ENCODE measurements around the gene HOXA11. TPM values are rescaled to one million over a fixed set of nuclear protein-coding genes. Genes with fewer than 3 reads are reported as not detected.

HOXA11 gene
- total RNA-seq, 1 experiment from 2014 or later, result 26.6 TPM

- ChIA-PET CTCF (no interaction called here), POLR2A (ENCODE audit: unreplicated experiment) (interaction anchor here (0.6 kb wide), 2 partner anchors 17 to 21 kb away, joined by 3 to 6 read pairs; no protein-coding TSS in a partner anchor)
- no peaks in the 10 kb centered on the region for H3K9me3 ChIP-seq (ENCODE audit: low read length)
- H3K4me1 ChIP-seq (ENCODE audit: insufficient read depth, low read length), result peaks cover 48% of the 10 kb centered on the region
- no peak overlapping the region for H3K4me3 ChIP-seq (ENCODE audit: low read length)
- no peak overlapping the region for H3K4me2 ChIP-seq (ENCODE audit: low read length)
- no peak overlapping the region for H3K27ac ChIP-seq (ENCODE audit: low read length)
- H3F3A ChIP-seq (ENCODE audit: low read length, unreplicated experiment), result no peaks in the 10 kb centered on the region
- H4K20me1 ChIP-seq (ENCODE audit: low read length), result no peaks in the 10 kb centered on the region
- TF ChIP-seq EZH2phosphoT487 (IDR thresholded peaks at IDR 0.05; ENCODE audit: borderline replicate concordance, low read length) (no peak), CTCF (conservative IDR thresholded peaks at IDR 0.05; ENCODE audit: low read depth, low read length) (no peak), EZH2 (IDR thresholded peaks at IDR 0.05; ENCODE audit: low read length, unreplicated experiment) (no peak)
- DNase-seq (no peak), ATAC-seq (no peak)
- H2AFZ ChIP-seq (ENCODE audit: low read length), result no peak overlapping the region
- no TSS peak for BruUV-seq (replicated peaks)
- peaks cover 40% of the 10 kb centered on the region for H3K79me2 ChIP-seq (ENCODE audit: low read length)
- H3K9me2 ChIP-seq (replicated peaks; ENCODE audit: low read length), result no peaks in the 10 kb centered on the region
- H3K36me3 ChIP-seq (ENCODE audit: low read depth, low read length), result no peaks in the 10 kb centered on the region
- H3K9ac ChIP-seq (ENCODE audit: low read length), result no peak overlapping the region
- intact Hi-C loops (cut with micrococcal nuclease), result no loop called here
- H3K27me3 ChIP-seq (ENCODE audit: low read length), result no peaks in the 10 kb centered on the region
Measured at GRCh38 chr7:27132214-27132613, 52.8 kb downstream of the HOXA11 start.

DNA sequence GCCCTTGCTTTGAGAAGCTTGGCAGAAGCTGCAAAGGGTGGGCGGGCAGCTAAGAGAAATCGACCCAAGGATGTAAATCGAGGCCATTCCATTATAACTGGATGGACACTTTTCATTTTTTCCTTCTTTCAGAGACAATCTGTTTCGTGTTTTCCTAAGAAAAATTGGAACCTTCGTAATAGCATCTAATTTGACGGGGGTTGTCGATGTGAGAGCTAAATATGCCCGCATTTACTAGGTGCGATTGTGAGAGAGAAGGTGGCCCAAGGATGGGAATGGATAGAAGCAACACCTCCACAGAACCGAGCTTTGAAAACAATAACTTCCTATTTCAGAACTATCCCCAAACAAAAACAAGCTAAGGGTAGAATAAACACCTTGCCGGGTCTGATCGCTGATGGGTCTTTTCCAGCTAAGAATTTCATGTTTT lies 53.6 kb downstream of the HOXA11 start:
- peak overlapping the region; percentile 56 for H3K27ac ChIP-seq (ENCODE audit: low read length)
- no peaks in the 10 kb centered on the region for H3K9me2 ChIP-seq (replicated peaks; ENCODE audit: low read length)
- CTCF ChIA-PET, result interaction anchor here (0.7 to 1.0 kb wide), 2 partner anchors 17 to 445 kb away, joined by 3 to 7 read pairs; no protein-coding TSS in a partner anchor
- no peaks in the 10 kb centered on the region for H4K20me1 ChIP-seq (ENCODE audit: low read length)
- POLR2A ChIA-PET (ENCODE audit: unreplicated experiment), result interaction anchor here (0.5 to 0.6 kb wide), 3 partner anchors 9 to 234 kb away, joined by 3 read pairs; no protein-coding TSS in a partner anchor
- DNase-seq (no peak), ATAC-seq (no peak)
- H3K79me2 ChIP-seq (ENCODE audit: low read length), result peaks cover 40% of the 10 kb centered on the region
- no peak for TF ChIP-seq EZH2 (IDR thresholded peaks at IDR 0.05; ENCODE audit: low read length, unreplicated experiment)
- TF ChIP-seq CTCF (conservative IDR thresholded peaks at IDR 0.05; ENCODE audit: low read depth, low read length), result no peak
- no peak for TF ChIP-seq EZH2phosphoT487 (IDR thresholded peaks at IDR 0.05; ENCODE audit: borderline replicate concordance, low read length)
- BruUV-seq (replicated peaks), result no TSS peak
- intact Hi-C loops (cut with micrococcal nuclease), result no loop called here
- no peaks in the 10 kb centered on the region for H3K27me3 ChIP-seq (ENCODE audit: low read length)
- peak overlapping the region; percentile 81 for H2AFZ ChIP-seq (ENCODE audit: low read length)
- H3K9me3 ChIP-seq (ENCODE audit: low read length), result no peaks in the 10 kb centered on the region
- peaks cover 48% of the 10 kb centered on the region for H3K4me1 ChIP-seq (ENCODE audit: insufficient read depth, low read length)
- H3K4me2 ChIP-seq (ENCODE audit: low read length), result peak overlapping the region; percentile 85
- no peaks in the 10 kb centered on the region for H3K36me3 ChIP-seq (ENCODE audit: low read depth, low read length)
- no peaks in the 10 kb centered on the region for H3F3A ChIP-seq (ENCODE audit: low read length, unreplicated experiment)
- H3K4me3 ChIP-seq (ENCODE audit: low read length), result peak overlapping the region; percentile 77
- peak overlapping the region; percentile 80 for H3K9ac ChIP-seq (ENCODE audit: low read length)

Small RNA genes lying within 50 kb of the gene (microRNA-seq; reads per million reads assigned to microRNA genes)
- 8,614 reads per million, percentile 95 among the genes with 10 or more reads in this experiment for gene MIR196B (ENCODE audit: unreplicated experiment)

Other genes with a start within 250 kb of the HOXA11 start
- gene HOXA1, start 89.2 kb downstream of the HOXA11 start, total RNA-seq (2014; rRNA removed), result 1.4 and 2.0 TPM in 2 replicates
- 0.07 and 1.8 TPM in 2 replicates for gene HOXA2, start 82.5 kb downstream of the HOXA11 start, total RNA-seq (2014; rRNA removed)
- gene HOXA4, start 54.5 kb downstream of the HOXA11 start, total RNA-seq (2014; rRNA removed), result 2.3 and 5.1 TPM in 2 replicates
- 7.0 and 7.5 TPM in 2 replicates for gene HOXA5, start 41.6 kb downstream of the HOXA11 start, total RNA-seq (2014; rRNA removed)
- 6.9 and 8.3 TPM in 2 replicates for gene HOXA6, start 37.5 kb downstream of the HOXA11 start, total RNA-seq (2014; rRNA removed)
- 4.5 and 13.8 TPM in 2 replicates for gene HOXA3, start 32.6 kb downstream of the HOXA11 start, total RNA-seq (2014; rRNA removed)
- gene HOXA7, start 28.6 kb downstream of the HOXA11 start, total RNA-seq (2014; rRNA removed), result 2.6 and 2.8 TPM in 2 replicates
- 69.0 and 85.3 TPM in 2 replicates for gene HOXA9, start 19.7 kb downstream of the HOXA11 start, total RNA-seq (2014; rRNA removed)
- 36.0 and 46.1 TPM in 2 replicates for gene HOXA10, start 10.9 kb downstream of the HOXA11 start, total RNA-seq (2014; rRNA removed)
- 12.1 and 14.9 TPM in 2 replicates for gene HOXA13, start 14.9 kb upstream of the HOXA11 start, total RNA-seq (2014; rRNA removed)
- 0.33 and 0.35 TPM in 2 replicates for gene EVX1, start 57.6 kb upstream of the HOXA11 start, total RNA-seq (2014; rRNA removed)

Measured in PC-3 (cell line).